Lung (tissue), 10 donors: ENCODE data around the gene CORO1A. TPM values are rescaled to one million over a fixed set of nuclear protein-coding genes. Genes with fewer than 3 reads are reported as not detected.
"Not testable (repeated sequence)": the region's sequence is repeated elsewhere in the genome, so short reads cannot be mapped to it uniquely, and the experiment has no call there.

Experiments used
- ATAC-seq: fragments of 200-7000 bp; cut with Tn5 transposase; one replicate; pipeline ENCODE4 v1.9.1; 2020; ENCODE audit warnings: moderate number of reproducible peaks; ENCODE audit not compliant: insufficient read depth, low FRiP score
- DNase-seq, 3 donors: peaks; one replicate each; pipeline ENCODE4 v3.0.0-alpha.2; 2013 to 2017
- H3K27ac ChIP-seq, 2 donors: one replicate each; pipeline ENCODE4 v1.5.1; 2013; ENCODE audit warnings: mild to moderate bottlenecking in 2 of 2, moderate library complexity in 2 of 2, control low read depth in 1 of 2, inconsistent platforms in 1 of 2, low read depth in 1 of 2, low read length in 1 of 2
- H3K27me3 ChIP-seq, 3 donors: one replicate each; pipeline ENCODE4 v1.5.1; 2013; ENCODE audit warnings: low read length in 2 of 3; ENCODE audit not compliant: control insufficient read depth in 3 of 3, insufficient read depth in 3 of 3
- H3K36me3 ChIP-seq, 4 donors: one replicate each; pipeline ENCODE4 v1.5.1; 2013; ENCODE audit warnings: low read length in 4 of 4, mild to moderate bottlenecking in 1 of 4, moderate library complexity in 1 of 4; ENCODE audit not compliant: control insufficient read depth in 4 of 4, insufficient read depth in 4 of 4
- H3K4me1 ChIP-seq, 5 donors: one replicate each; pipeline ENCODE4 v1.5.1; 2013; ENCODE audit warnings: low read length in 5 of 5, mild to moderate bottlenecking in 2 of 5, moderate library complexity in 1 of 5; ENCODE audit not compliant: control insufficient read depth in 5 of 5, insufficient read depth in 5 of 5
- H3K4me3 ChIP-seq: one replicate; pipeline ENCODE4 v1.5.1; 2013; ENCODE audit warnings: mild to moderate bottlenecking, control low read depth, moderate library complexity
- H3K9ac ChIP-seq, 2 donors: one replicate each; pipeline ENCODE4 v1.5.1; 2013; ENCODE audit warnings: low read length in 2 of 2, control low read depth in 1 of 2; ENCODE audit not compliant: insufficient read depth in 1 of 2
- H3K9me3 ChIP-seq, 4 donors: one replicate each; pipeline ENCODE4 v1.5.1; 2013; ENCODE audit warnings: low read length in 3 of 4, mild to moderate bottlenecking in 1 of 4, moderate library complexity in 1 of 4; ENCODE audit not compliant: control insufficient read depth in 4 of 4, insufficient read depth in 3 of 4
- WGBS, 2 donors: extraction: QIAGEN DNeasy Blood & Tissue Kit; methylation state at CpG; one replicate each; pipeline ENCODE4 v1.1.7; 2013; 5-methylcytosine and 5-hydroxymethylcytosine counted together
- polyA plus RNA-seq, 2 donors: library from polyadenylated mRNA; stranded (reverse); fragments of 200-250 nt; gene quantifications; one replicate each; pipeline ENCODE4 v1.2.1, GENCODE V29; 2013
- total RNA-seq, 2 donors: library from RNA; depleted of rRNA in 1 of 2; stranded (reverse); fragments of >200 nt in 1 of 2; gene quantifications; one replicate each; pipeline ENCODE4 v1.2.1, GENCODE V29; 2014 to 2021
- donor health status: Bipolar disorder and iron deficiency.
- donor health status: healthy.
- donor health status: DM: yes; HTN: yes; CAD: no.

CORO1A gene
- total and polyA plus RNA-seq, 4 donors = 41.8 to 419 (median 95.5) TPM

- H3K9me3 ChIP-seq, DNase-seq, H3K27ac ChIP-seq, H3K36me3 ChIP-seq, H3K4me3 ChIP-seq, H3K27me3 ChIP-seq, H3K9ac ChIP-seq, H3K4me1 ChIP-seq: not testable (repeated sequence)
- no CpG with 5 or more reads among the region's 15 CpGs for WGBS, 2 donors
- peak; percentile 32 for ATAC-seq
Measured at GRCh38 chr16:30199608-30200343, 16.4 kb downstream of the CORO1A start.

GRCh38 chr16:30205541-30206236 is 22.3 kb downstream of the CORO1A start:
- H3K36me3 ChIP-seq, H3K9ac ChIP-seq, H3K27me3 ChIP-seq, DNase-seq, H3K9me3 ChIP-seq, H3K4me1 ChIP-seq, H3K27ac ChIP-seq: not testable (repeated sequence)
- 0 to 2% methylated on average over 8 to 20 of the region's 52 CpGs for WGBS, 2 donors
- peak overlapping the region; percentile 26 for H3K4me3 ChIP-seq
- ATAC-seq = peak; percentile 36

GRCh38 chr16:30206252-30206651 is 22.9 kb downstream of the CORO1A start:
- peak; percentile 6 for ATAC-seq

GRCh38 chr16:30207063-30207704 is 23.8 kb downstream of the CORO1A start:
- H3K9ac ChIP-seq, DNase-seq, H3K4me3 ChIP-seq, H3K9me3 ChIP-seq, H3K4me1 ChIP-seq, H3K27me3 ChIP-seq, H3K27ac ChIP-seq, H3K36me3 ChIP-seq: not testable (repeated sequence)
- ATAC-seq = peak; percentile 66
- 19 to 41% methylated on average over 2 of the region's 9 CpGs for WGBS, 2 donors

More at GRCh38 chr16:30206252-30206651, 22.9 kb downstream of the CORO1A start:
- DNase-seq, H3K27ac ChIP-seq, H3K9ac ChIP-seq, H3K36me3 ChIP-seq, H3K4me3 ChIP-seq, H3K4me1 ChIP-seq, H3K27me3 ChIP-seq, H3K9me3 ChIP-seq: not testable (repeated sequence)
- no CpG with 5 or more reads among the region's 33 CpGs for WGBS, 2 donors

- H3K9me3 ChIP-seq, H3K27me3 ChIP-seq, H3K27ac ChIP-seq, H3K36me3 ChIP-seq, H3K9ac ChIP-seq, H3K4me1 ChIP-seq, H3K4me3 ChIP-seq, DNase-seq, ATAC-seq: not testable (repeated sequence)
- 3 to 23% methylated on average over 4 of the region's 6 CpGs for WGBS, 2 donors
Measured at GRCh38 chr16:30209032-30209431, 25.6 kb downstream of the CORO1A start.

GRCh38 chr16:30211414-30211813 is 28.0 kb downstream of the CORO1A start:
- not testable (repeated sequence) for H3K9me3 ChIP-seq, H3K4me3 ChIP-seq, ATAC-seq, H3K27ac ChIP-seq, H3K4me1 ChIP-seq, DNase-seq, H3K9ac ChIP-seq, H3K27me3 ChIP-seq, H3K36me3 ChIP-seq
- no CpG with 5 or more reads among the region's 4 CpGs for WGBS, 2 donors

GRCh38 chr16:30217082-30217481 is 33.7 kb downstream of the CORO1A start:
- WGBS, 2 donors = 51 to 62% methylated on average over 3 of the region's 5 CpGs
- H3K4me1 ChIP-seq, H3K36me3 ChIP-seq, H3K27me3 ChIP-seq, DNase-seq, H3K9ac ChIP-seq, H3K27ac ChIP-seq, H3K4me3 ChIP-seq, ATAC-seq, H3K9me3 ChIP-seq: not testable (repeated sequence)
